HepG2 (cell line): ENCODE results near the gene AARS2. TPM values are rescaled to one million over a fixed set of nuclear protein-coding genes. Genes with fewer than 3 reads are reported as not detected.

ENCODE experiments used
- ADNP ChIP-seq: sonication (generic); formaldehyde crosslinking; IDR thresholded peaks from 2 replicates; pipeline ENCODE4 v1.4.0; 2020; ENCODE audit warnings: missing genetic modification reagents
- CBFB ChIP-seq: sonication (generic); formaldehyde crosslinking; IDR thresholded peaks from 2 replicates; pipeline ENCODE4 v1.4.0; 2020; ENCODE audit warnings: missing genetic modification reagents
- CHCHD3 ChIP-seq: sonication (generic); formaldehyde crosslinking; IDR thresholded peaks from 2 replicates; pipeline ENCODE4 v1.8.0; 2022; ENCODE audit warnings: mild to moderate bottlenecking, missing genetic modification reagents, moderate library complexity
- KLF16 ChIP-seq, 2 experiments: sonication (generic) in 1 of 2; formaldehyde crosslinking in 1 of 2; IDR thresholded peaks; 2 replicates each; pipeline versions ENCODE4 v1.6.1 to v1.8.0; 2016 to 2023; ENCODE audit warnings: missing genetic modification reagents in 2 of 2, missing compliant biosample characterization in 1 of 2
- MAZ ChIP-seq, 2 experiments: sonication (generic) in 1 of 2; formaldehyde crosslinking in 1 of 2; IDR thresholded peaks; 2 replicates each; pipeline versions ENCODE4 v1.5.0 to v1.6.1; 2012 to 2020; ENCODE audit warnings: low read depth in 2 of 2, mild to moderate bottlenecking in 2 of 2, borderline replicate concordance in 1 of 2, improper control_type of control experiment in 1 of 2, low read length in 1 of 2, missing genetic modification reagents in 1 of 2, moderate library complexity in 1 of 2
- MBD4 ChIP-seq: IDR thresholded peaks from 2 replicates; pipeline ENCODE4 v1.6.1; 2012; ENCODE audit warnings: low read length, inconsistent platforms, borderline replicate concordance
- MTA3 ChIP-seq: sonication (generic); formaldehyde crosslinking; IDR thresholded peaks from 2 replicates; pipeline ENCODE4 v1.4.0; 2020; ENCODE audit warnings: missing genetic modification reagents
- NFKB2 ChIP-seq: sonication (generic); formaldehyde crosslinking; IDR thresholded peaks from 2 replicates; pipeline ENCODE4 v1.4.0; 2020; ENCODE audit warnings: missing genetic modification reagents, borderline replicate concordance
- POLR2G ChIP-seq: fragments of 200-400 bp; formaldehyde crosslinking; IDR thresholded peaks from 2 replicates; pipeline ENCODE4 v1.6.1; 2018; ENCODE audit warnings: mild to moderate bottlenecking, low read depth, low read length, moderate library complexity
- PRMT3 ChIP-seq: sonication (generic); formaldehyde crosslinking; IDR thresholded peaks from 2 replicates; pipeline ENCODE4 v1.8.1; 2022; ENCODE audit warnings: low read depth, mild to moderate bottlenecking, moderate library complexity, missing genetic modification reagents, borderline replicate concordance
- SSRP1 ChIP-seq: IDR thresholded peaks from 2 replicates; pipeline ENCODE4 v1.6.1; 2016; ENCODE audit warnings: control low read depth
- ZBTB33 ChIP-seq: sonication (generic); formaldehyde crosslinking; IDR thresholded peaks from 2 replicates; pipeline ENCODE4 v1.4.0; 2020; ENCODE audit warnings: missing genetic modification reagents
- ZNF317 ChIP-seq: sonication (generic); formaldehyde crosslinking; IDR thresholded peaks from 2 replicates; pipeline ENCODE4 v1.5.0; 2020; ENCODE audit warnings: mild to moderate bottlenecking, missing genetic modification reagents
- ZNF510 ChIP-seq: sonication (generic); formaldehyde crosslinking; IDR thresholded peaks from 2 replicates; pipeline ENCODE4 v1.4.0; 2020; ENCODE audit warnings: low read depth, mild to moderate bottlenecking, missing genetic modification reagents
- ZNF704 ChIP-seq: sonication (generic); formaldehyde crosslinking; IDR thresholded peaks from 2 replicates; pipeline ENCODE4 v1.8.1; 2023; ENCODE audit warnings: mild to moderate bottlenecking, inconsistent platforms, moderate library complexity, missing genetic modification reagents, borderline replicate concordance
- ZNF737 ChIP-seq: sonication (generic); formaldehyde crosslinking; IDR thresholded peaks from 2 replicates; pipeline ENCODE4 v1.5.0; 2020; ENCODE audit warnings: missing genetic modification reagents, mild to moderate bottlenecking, borderline replicate concordance
- ZNF773 ChIP-seq: sonication (generic); formaldehyde crosslinking; IDR thresholded peaks from 2 replicates; pipeline ENCODE4 v1.4.0; 2020; ENCODE audit warnings: missing genetic modification reagents, borderline replicate concordance
- ZNF83 ChIP-seq: sonication (generic); formaldehyde crosslinking; IDR thresholded peaks from 2 replicates; pipeline ENCODE4 v1.4.0; 2020; ENCODE audit warnings: missing genetic modification reagents, mild to moderate bottlenecking, borderline replicate concordance
- ZSCAN31 ChIP-seq: sonication (generic); formaldehyde crosslinking; IDR thresholded peaks from 2 replicates; pipeline ENCODE4 v1.5.0; 2020; ENCODE audit warnings: low read depth, mild to moderate bottlenecking, missing genetic modification reagents
- ZZZ3 ChIP-seq: sonication (generic); formaldehyde crosslinking; IDR thresholded peaks from 2 replicates; pipeline ENCODE4 v1.4.0; 2020; ENCODE audit warnings: missing genetic modification reagents, mild to moderate bottlenecking, borderline replicate concordance
- polyA plus RNA-seq, 8 experiments: library from polyadenylated mRNA; depleted of rRNA in 3 of 8; stranded (reverse) in 7 of 8; unstranded in 1 of 8; fragments of >200 nt; fragmentation: Illumina TruSeq in 4 of 8; extraction: Trizol in 4 of 8; gene quantifications; 2 replicates each; pipeline versions ENCODE4 v1.2.1 to v1.2.3, GENCODE V29; 2011 to 2016; ENCODE audit warnings: low read depth in 4 of 8, missing spikeins in 1 of 8, mixed read lengths in 1 of 8; ENCODE audit not compliant: insufficient read depth in 1 of 8
- total RNA-seq, 5 experiments: library from RNA; depleted of rRNA; stranded (reverse); fragments of >200 nt; fragmentation: Illumina TruSeq; extraction: Trizol; gene quantifications; 2 replicates each; pipeline ENCODE4 v1.2.3, GENCODE V29; 2016; ENCODE audit warnings: low read depth in 1 of 5
- TF ChIP-seq, protein P1 (sequence below): sonication (generic); formaldehyde crosslinking; IDR thresholded peaks from 2 replicates; pipeline ENCODE4 v1.8.1; 2022; ENCODE audit warnings: mild to moderate bottlenecking, missing genetic modification reagents
- TF ChIP-seq, protein P2 (sequence below): sonication (generic); formaldehyde crosslinking; IDR thresholded peaks from 2 replicates; pipeline ENCODE4 v1.5.0; 2020; ENCODE audit warnings: mild to moderate bottlenecking, missing genetic modification reagents

The AARS2 gene
- total and polyA plus RNA-seq, 2 of the 13 experiments (the other 11 are each of a cell fraction or from before 2014, with no cell fraction given): 7.5 to 24.1 TPM

GRCh38 chr6:44257025-44257752, 56.0 kb downstream of the AARS2 start, which contains the start of gene SLC35B2 (continued):
- TF ChIP-seq ZNF510 (CRISPR knock-in tag) (no peak; the same call in 1 of the 2 replicates), ZNF83 (no peak; the same call in 1 of the 2 replicates), MAZ (IDR thresholded peaks at IDR 0.05; ENCODE audit: borderline replicate concordance, low read depth, low read length) (peak; percentile 89), MAZ (CRISPR knock-in tag; IDR thresholded peaks at IDR 0.05; ENCODE audit: low read depth) (peak; percentile 99), CHCHD3 (peak; percentile 92), NFKB2 (CRISPR knock-in tag) (peak; percentile 71; the same call in 1 of the 2 replicates), PRMT3 (CRISPR knock-in tag) (no peak; the same call in none of the 2 replicates), ZBTB33 (CRISPR knock-in tag) (0 out of 2 replicates have a peak, but pooled peaks have one; percentile 33), ZNF737 (CRISPR knock-in tag) (no peak), POLR2G (peak; percentile 93), ZSCAN31 (peak; percentile 89; the same call in 1 of the 2 replicates), MBD4 (no peak), SSRP1 (CRISPR knock-in tag) (peak; percentile 17; the same call in 1 of the 2 replicates), ZNF317 (no peak), MTA3 (CRISPR knock-in tag) (no peak), ZZZ3 (no peak; the same call in 1 of the 2 replicates), ZNF773 (CRISPR knock-in tag) (no peak), ZNF704 (CRISPR knock-in tag) (peak; percentile 90; the same call in 1 of the 2 replicates), CBFB (CRISPR knock-in tag) (peak; percentile 62; the same call in 1 of the 2 replicates), KLF16 (CRISPR knock-in tag; IDR thresholded peaks at IDR 0.05) (peak in 1 of 2 experiments; percentile 93; a peak in 2 of 4 replicates), ADNP (CRISPR knock-in tag) (no peak)
- TF ChIP-seq, protein P1, sequence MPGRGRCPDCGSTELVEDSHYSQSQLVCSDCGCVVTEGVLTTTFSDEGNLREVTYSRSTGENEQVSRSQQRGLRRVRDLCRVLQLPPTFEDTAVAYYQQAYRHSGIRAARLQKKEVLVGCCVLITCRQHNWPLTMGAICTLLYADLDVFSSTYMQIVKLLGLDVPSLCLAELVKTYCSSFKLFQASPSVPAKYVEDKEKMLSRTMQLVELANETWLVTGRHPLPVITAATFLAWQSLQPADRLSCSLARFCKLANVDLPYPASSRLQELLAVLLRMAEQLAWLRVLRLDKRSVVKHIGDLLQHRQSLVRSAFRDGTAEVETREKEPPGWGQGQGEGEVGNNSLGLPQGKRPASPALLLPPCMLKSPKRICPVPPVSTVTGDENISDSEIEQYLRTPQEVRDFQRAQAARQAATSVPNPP: peak; percentile 85; the same call in 1 of the 2 replicates
- TF ChIP-seq, protein P2, sequence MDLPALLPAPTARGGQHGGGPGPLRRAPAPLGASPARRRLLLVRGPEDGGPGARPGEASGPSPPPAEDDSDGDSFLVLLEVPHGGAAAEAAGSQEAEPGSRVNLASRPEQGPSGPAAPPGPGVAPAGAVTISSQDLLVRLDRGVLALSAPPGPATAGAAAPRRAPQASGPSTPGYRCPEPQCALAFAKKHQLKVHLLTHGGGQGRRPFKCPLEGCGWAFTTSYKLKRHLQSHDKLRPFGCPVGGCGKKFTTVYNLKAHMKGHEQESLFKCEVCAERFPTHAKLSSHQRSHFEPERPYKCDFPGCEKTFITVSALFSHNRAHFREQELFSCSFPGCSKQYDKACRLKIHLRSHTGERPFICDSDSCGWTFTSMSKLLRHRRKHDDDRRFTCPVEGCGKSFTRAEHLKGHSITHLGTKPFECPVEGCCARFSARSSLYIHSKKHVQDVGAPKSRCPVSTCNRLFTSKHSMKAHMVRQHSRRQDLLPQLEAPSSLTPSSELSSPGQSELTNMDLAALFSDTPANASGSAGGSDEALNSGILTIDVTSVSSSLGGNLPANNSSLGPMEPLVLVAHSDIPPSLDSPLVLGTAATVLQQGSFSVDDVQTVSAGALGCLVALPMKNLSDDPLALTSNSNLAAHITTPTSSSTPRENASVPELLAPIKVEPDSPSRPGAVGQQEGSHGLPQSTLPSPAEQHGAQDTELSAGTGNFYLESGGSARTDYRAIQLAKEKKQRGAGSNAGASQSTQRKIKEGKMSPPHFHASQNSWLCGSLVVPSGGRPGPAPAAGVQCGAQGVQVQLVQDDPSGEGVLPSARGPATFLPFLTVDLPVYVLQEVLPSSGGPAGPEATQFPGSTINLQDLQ (CRISPR knock-in tag): no peak
